ENCODE results near the gene IGFBPL1. TPM values are rescaled to one million over a fixed set of nuclear protein-coding genes. Genes with fewer than 3 reads are reported as not detected.
"Not testable (repeated sequence)": the region's sequence is repeated elsewhere in the genome, so short reads cannot be mapped to it uniquely, and the experiment has no call there.

The IGFBPL1 gene, protein sequence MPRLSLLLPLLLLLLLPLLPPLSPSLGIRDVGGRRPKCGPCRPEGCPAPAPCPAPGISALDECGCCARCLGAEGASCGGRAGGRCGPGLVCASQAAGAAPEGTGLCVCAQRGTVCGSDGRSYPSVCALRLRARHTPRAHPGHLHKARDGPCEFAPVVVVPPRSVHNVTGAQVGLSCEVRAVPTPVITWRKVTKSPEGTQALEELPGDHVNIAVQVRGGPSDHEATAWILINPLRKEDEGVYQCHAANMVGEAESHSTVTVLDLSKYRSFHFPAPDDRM
- total RNA-seq: 2.5 and 10.0 TPM in 2 replicates

DNA sequence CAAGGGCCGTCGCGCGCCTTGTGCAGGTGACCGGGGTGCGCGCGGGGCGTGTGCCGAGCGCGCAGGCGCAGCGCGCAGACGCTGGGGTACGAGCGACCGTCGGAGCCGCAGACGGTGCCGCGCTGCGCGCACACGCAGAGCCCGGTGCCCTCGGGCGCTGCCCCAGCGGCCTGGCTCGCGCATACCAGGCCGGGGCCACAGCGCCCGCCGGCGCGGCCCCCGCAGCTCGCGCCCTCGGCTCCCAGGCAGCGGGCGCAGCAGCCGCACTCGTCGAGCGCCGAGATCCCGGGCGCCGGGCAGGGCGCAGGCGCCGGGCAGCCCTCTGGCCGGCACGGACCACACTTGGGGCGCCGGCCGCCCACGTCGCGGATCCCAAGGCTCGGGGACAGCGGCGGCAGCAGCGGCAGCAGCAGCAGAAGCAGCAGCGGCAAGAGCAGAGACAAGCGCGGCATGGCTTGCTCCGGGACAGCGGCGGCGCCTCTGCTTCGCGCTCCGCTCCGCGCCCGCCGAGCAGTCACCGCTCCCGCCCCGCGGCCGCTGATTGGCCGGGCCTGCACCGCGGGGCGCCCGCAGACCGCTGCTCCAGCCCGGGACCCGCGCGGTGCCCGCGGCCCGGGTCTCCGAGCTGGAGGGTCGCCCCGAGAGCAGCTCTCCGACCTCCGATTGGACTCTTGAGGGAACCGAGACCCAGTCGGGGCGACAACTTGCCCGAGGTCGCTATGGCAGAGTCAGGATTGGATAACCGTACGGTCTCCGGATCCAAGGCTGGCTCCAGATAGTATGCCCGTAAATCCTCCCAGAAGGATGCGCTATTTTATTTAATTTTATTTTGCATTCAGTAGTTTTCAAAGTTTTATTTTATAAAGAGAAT is at the start of gene IGFBPL1:
Gene IGFBPL1 (minus strand): TSS at position 482 of the 871 bp plus-strand sequence. CDS start 30 bp downstream, at position 452.
- TF ChIP-seq, protein P1, sequence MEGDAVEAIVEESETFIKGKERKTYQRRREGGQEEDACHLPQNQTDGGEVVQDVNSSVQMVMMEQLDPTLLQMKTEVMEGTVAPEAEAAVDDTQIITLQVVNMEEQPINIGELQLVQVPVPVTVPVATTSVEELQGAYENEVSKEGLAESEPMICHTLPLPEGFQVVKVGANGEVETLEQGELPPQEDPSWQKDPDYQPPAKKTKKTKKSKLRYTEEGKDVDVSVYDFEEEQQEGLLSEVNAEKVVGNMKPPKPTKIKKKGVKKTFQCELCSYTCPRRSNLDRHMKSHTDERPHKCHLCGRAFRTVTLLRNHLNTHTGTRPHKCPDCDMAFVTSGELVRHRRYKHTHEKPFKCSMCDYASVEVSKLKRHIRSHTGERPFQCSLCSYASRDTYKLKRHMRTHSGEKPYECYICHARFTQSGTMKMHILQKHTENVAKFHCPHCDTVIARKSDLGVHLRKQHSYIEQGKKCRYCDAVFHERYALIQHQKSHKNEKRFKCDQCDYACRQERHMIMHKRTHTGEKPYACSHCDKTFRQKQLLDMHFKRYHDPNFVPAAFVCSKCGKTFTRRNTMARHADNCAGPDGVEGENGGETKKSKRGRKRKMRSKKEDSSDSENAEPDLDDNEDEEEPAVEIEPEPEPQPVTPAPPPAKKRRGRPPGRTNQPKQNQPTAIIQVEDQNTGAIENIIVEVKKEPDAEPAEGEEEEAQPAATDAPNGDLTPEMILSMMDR (IDR thresholded peaks at IDR 0.05; ENCODE audit: insufficient read depth, low read length, poor library complexity, severe bottlenecking): no peak
- Histone ChIP-seq H3K27me3 (ENCODE audit: control insufficient read depth, insufficient read depth, low read length) (peaks cover 14% of the 10 kb centered on the region), H3K4me3 (ENCODE audit: low read depth, low read length) (peak within 1 kb of the TSS; percentile 36), H3K36me3 (ENCODE audit: control insufficient read depth, insufficient read depth, low read length) (no peaks in the 10 kb centered on the region)
- DNase-seq (ENCODE audit: low read depth): no peak

DNA sequence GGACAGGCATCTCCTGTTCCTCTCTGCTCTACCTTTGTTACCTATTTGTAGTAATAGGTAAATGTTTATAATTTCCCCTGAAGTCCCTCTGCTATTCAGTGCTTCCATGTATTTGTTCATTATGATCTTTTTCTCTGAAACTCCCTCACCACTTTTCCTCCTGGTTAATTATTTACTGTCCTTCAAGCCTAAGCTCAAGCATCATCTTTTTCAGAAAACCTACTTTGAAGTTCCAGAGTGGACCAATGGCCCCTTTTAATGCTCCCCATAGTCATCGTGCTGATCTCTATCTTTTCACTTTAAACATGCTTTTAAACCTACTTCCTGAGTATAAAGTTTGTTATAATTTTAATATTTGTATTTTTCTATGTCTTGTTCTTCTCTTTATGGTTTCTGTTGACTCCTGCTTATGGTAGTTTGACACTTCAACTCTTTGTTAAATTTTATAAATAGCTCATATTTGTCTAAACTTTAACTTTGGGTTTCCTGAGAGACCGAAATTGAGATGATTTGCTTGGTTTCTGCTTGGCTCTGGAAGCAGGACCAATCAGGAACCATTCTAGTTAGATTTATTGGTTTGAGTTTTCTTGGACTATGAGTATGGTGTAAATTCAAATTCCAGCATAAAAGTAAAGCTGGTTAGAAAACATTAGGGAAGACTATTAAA is 48.5 kb upstream of the IGFBPL1 start:
- H3K36me3 ChIP-seq (ENCODE audit: control insufficient read depth, insufficient read depth, low read length); DNase-seq (ENCODE audit: low read depth); H3K27me3 ChIP-seq (ENCODE audit: control insufficient read depth, insufficient read depth, low read length); H3K4me3 ChIP-seq (ENCODE audit: low read depth, low read length): not testable (repeated sequence)

DNA sequence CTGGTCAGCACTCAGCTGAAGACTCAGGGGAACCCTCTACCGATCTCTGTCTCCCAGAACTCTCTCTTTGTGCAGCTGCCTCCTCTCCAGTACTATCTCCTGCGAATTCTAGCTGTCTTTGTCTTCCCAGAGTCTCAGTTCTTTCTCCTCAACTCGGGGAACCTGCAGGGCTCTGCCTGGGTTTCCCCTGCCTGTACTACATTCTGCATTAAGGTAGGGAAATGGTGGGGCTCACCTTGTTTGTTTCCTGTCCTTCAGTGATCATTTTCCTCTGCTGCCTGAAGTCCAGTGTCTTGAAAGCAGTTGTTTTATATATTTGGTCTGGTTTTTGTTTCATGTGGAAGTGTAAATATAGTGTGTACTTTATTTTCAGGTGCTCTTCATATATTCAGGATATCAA is 43.1 kb upstream of the IGFBPL1 start:
- Histone ChIP-seq H3K36me3 (ENCODE audit: control insufficient read depth, insufficient read depth, low read length) (no peaks in the 10 kb centered on the region), H3K4me3 (ENCODE audit: low read depth, low read length) (no peak overlapping the region), H3K27me3 (ENCODE audit: control insufficient read depth, insufficient read depth, low read length) (peaks cover 7% of the 10 kb centered on the region)
- DNase-seq (ENCODE audit: low read depth): no peak
- TF ChIP-seq, protein P1 (IDR thresholded peaks at IDR 0.05; ENCODE audit: insufficient read depth, low read length, poor library complexity, severe bottlenecking): no peak

DNA sequence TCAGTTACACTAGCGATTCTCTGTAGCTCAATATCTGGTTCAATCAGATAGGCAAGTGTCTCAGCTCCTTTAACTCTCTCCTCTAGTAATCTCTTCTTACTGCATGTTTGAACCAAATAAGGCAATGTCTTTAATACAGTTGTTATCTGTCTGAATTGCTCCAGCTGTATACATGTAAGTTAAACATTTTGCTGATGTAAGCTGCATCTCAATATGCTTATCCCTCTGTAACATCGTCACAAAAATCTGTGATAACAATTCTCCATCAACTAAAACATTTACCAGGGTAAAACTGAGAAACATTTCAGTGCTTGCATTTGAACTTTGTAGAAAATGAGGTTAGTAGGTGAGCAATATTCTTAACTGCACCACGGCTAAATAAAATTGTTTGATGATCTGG is 29.6 kb upstream of the IGFBPL1 start:
- H3K27me3 ChIP-seq (ENCODE audit: control insufficient read depth, insufficient read depth, low read length): peaks cover 11% of the 10 kb centered on the region
- DNase-seq (ENCODE audit: low read depth): no peak
- H3K36me3 ChIP-seq (ENCODE audit: control insufficient read depth, insufficient read depth, low read length): no peaks in the 10 kb centered on the region
- no peak overlapping the region for H3K4me3 ChIP-seq (ENCODE audit: low read depth, low read length)
- TF ChIP-seq, protein P1 (IDR thresholded peaks at IDR 0.05; ENCODE audit: insufficient read depth, low read length, poor library complexity, severe bottlenecking): no peak

DNA sequence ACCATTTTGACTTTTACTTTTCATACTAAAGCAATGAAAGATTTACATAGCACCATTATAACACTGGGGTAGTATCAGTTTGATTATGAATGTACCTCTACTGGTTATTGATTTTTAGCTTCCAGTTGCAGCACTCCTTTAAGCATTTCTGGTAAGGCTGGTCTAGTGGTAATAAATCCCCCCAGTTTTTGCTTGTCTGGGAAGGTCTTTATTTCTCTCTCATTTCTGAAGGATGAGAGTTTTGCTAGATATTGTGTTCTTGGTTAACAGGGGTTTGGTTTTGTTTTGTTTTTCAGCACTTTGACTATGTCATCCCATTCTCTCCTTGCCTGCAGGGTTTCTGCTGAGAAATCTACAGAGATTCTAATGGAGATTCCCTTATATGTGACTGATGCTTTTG is 26.9 kb upstream of the IGFBPL1 start:
- no peak for DNase-seq (ENCODE audit: low read depth)
- Histone ChIP-seq H3K36me3 (ENCODE audit: control insufficient read depth, insufficient read depth, low read length) (no peaks in the 10 kb centered on the region), H3K27me3 (ENCODE audit: control insufficient read depth, insufficient read depth, low read length) (peaks cover 3% of the 10 kb centered on the region), H3K4me3 (ENCODE audit: low read depth, low read length) (no peak overlapping the region)
- TF ChIP-seq, protein P1 (IDR thresholded peaks at IDR 0.05; ENCODE audit: insufficient read depth, low read length, poor library complexity, severe bottlenecking): no peak

DNA sequence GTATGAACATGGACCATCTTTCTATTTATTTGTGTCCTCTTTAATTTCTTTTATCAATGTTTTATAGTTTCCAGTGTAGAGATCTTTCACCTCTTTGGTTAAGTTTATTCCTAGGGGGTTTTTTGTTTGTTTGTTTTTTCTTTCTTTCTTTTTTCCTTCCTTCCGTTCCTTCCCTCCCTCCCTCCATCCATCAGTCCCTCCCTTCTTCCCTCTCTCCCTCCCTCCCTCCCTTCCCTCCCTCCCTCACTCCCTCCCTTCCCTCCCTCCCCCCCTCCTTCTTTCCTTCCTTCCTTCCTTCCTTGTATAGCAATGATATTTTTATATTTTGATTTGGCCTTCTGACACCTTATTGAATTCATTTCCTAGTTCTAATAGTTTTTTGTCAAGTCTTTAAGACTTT is 23.4 kb upstream of the IGFBPL1 start:
- Histone ChIP-seq H3K36me3 (ENCODE audit: control insufficient read depth, insufficient read depth, low read length) (no peaks in the 10 kb centered on the region), H3K4me3 (ENCODE audit: low read depth, low read length) (no peak overlapping the region), H3K27me3 (ENCODE audit: control insufficient read depth, insufficient read depth, low read length) (no peaks in the 10 kb centered on the region)
- no peak for DNase-seq (ENCODE audit: low read depth)
- TF ChIP-seq, protein P1 (IDR thresholded peaks at IDR 0.05; ENCODE audit: insufficient read depth, low read length, poor library complexity, severe bottlenecking): no peak
